ENCODE data around the gene TTL.

TTL gene

GRCh38 chr2:112539306-112539705 is 57.4 kb downstream of the TTL start:
- Histone ChIP-seq H3K18ac (ENCODE audit: low read depth in 1 of 2, low read length in 2 of 2) (no peak overlapping the region), H3K14ac (ENCODE audit: low read length in 2 of 2) (no peak overlapping the region), H2BK15ac (ENCODE audit: low read depth, poor library complexity, severe bottlenecking) (no peak overlapping the region), H4K8ac (ENCODE audit: low read length) (no peak overlapping the region), H2BK12ac (ENCODE audit: low read length in 2 of 2) (no peak overlapping the region), H3K4me2 (ENCODE audit: low read length, poor library complexity, severe bottlenecking) (no peak overlapping the region), H3K27me3 (ENCODE audit: control insufficient read depth in 1 of 2, insufficient read depth in 1 of 2, low read length in 2 of 2) (no peaks in the 10 kb centered on the region), H2BK120ac (ENCODE audit: low read depth, low read length) (no peak overlapping the region), H3K36me3 (ENCODE audit: control insufficient read depth in 1 of 2, insufficient read depth in 2 of 2, low read depth in 1 of 2, low read length in 2 of 2) (peaks cover 0 to 12% of the 10 kb centered on the region in 2 experiments), H2AK5ac (ENCODE audit: low read length, severe bottlenecking) (no peak overlapping the region), H2BK5ac (ENCODE audit: low read depth, low read length, poor library complexity, severe bottlenecking) (no peak overlapping the region), H3K9ac (ENCODE audit: low read length) (no peak overlapping the region), H3K27ac (ENCODE audit: low read length, poor library complexity, severe bottlenecking) (no peak overlapping the region), H3K4me1 (ENCODE audit: control insufficient read depth, insufficient read depth, low read depth, low read length) (peaks cover 7% of the 10 kb centered on the region), H4K91ac (ENCODE audit: low read length) (no peak overlapping the region), H3K23ac (ENCODE audit: low read length in 2 of 2) (no peak overlapping the region), H3K4me3 (ENCODE audit: insufficient read depth in 1 of 2, low read depth in 1 of 2, low read length in 2 of 2) (no peak overlapping the region), H3K79me1 (replicated peaks; ENCODE audit: low read length, poor library complexity, severe bottlenecking) (peaks cover 7% of the 10 kb centered on the region), H3K9me3 (ENCODE audit: control insufficient read depth, low read length) (no peaks in the 10 kb centered on the region), H3K4ac (ENCODE audit: low read depth in 1 of 2, low read length in 2 of 2) (no peak overlapping the region), H2AFZ (ENCODE audit: low read depth, low read length) (no peak overlapping the region)
- 92% methylated on average over 1 of the region's 2 CpGs for WGBS
- no peak for DNase-seq

DNA sequence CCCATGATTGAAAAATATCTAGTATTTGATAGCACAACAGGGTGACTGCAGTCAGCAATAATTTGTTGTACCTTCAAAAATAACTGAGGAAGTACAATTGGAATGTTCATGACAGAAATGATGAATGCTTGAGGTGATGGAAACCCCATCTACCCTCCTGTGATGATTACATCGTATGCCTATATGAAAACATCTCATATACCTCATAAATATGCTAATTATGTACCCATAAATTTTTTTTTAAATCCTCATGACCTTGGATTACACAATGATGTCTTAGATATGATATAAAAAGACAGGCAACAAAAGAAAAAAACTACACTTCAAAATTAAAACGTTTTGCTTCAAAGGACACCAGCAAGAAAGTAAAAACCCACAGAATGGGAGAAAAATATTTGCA is 59.0 kb downstream of the TTL start:
- no peak overlapping the region for H3K4ac ChIP-seq (ENCODE audit: low read depth in 1 of 2, low read length in 2 of 2)
- H3K4me1 ChIP-seq (ENCODE audit: control insufficient read depth, insufficient read depth, low read depth, low read length) = peaks cover 7% of the 10 kb centered on the region
- H2BK5ac ChIP-seq (ENCODE audit: low read depth, low read length, poor library complexity, severe bottlenecking) = no peak overlapping the region
- no peak overlapping the region for H2AK5ac ChIP-seq (ENCODE audit: low read length, severe bottlenecking)
- H3K36me3 ChIP-seq (ENCODE audit: control insufficient read depth in 1 of 2, insufficient read depth in 2 of 2, low read depth in 1 of 2, low read length in 2 of 2) = peaks cover 0 to 9% of the 10 kb centered on the region in 2 experiments
- no peak overlapping the region for H2BK120ac ChIP-seq (ENCODE audit: low read depth, low read length)
- no peak overlapping the region for H3K4me2 ChIP-seq (ENCODE audit: low read length, poor library complexity, severe bottlenecking)
- no peak overlapping the region for H2AFZ ChIP-seq (ENCODE audit: low read depth, low read length)
- no peaks in the 10 kb centered on the region for H3K27me3 ChIP-seq (ENCODE audit: control insufficient read depth in 1 of 2, insufficient read depth in 1 of 2, low read length in 2 of 2)
- no peak overlapping the region for H3K27ac ChIP-seq (ENCODE audit: low read length, poor library complexity, severe bottlenecking)
- H3K9ac ChIP-seq (ENCODE audit: low read length) = peak overlapping the region; percentile 96
- H3K79me1 ChIP-seq (replicated peaks; ENCODE audit: low read length, poor library complexity, severe bottlenecking) = peaks cover 9% of the 10 kb centered on the region
- WGBS = no CpG with 5 or more reads among the region's 2 CpGs
- H3K23ac ChIP-seq (ENCODE audit: low read length in 2 of 2) = no peak overlapping the region
- no peak overlapping the region for H3K14ac ChIP-seq (ENCODE audit: low read length in 2 of 2)
- no peak overlapping the region for H4K8ac ChIP-seq (ENCODE audit: low read length)
- no peak overlapping the region for H2BK12ac ChIP-seq (ENCODE audit: low read length in 2 of 2)
- no peaks in the 10 kb centered on the region for H3K9me3 ChIP-seq (ENCODE audit: control insufficient read depth, low read length)
- H2BK15ac ChIP-seq (ENCODE audit: low read depth, poor library complexity, severe bottlenecking) = no peak overlapping the region
- H4K91ac ChIP-seq (ENCODE audit: low read length) = no peak overlapping the region
- peak overlapping the region in 1 of 2 experiments; percentile 99 for H3K4me3 ChIP-seq (ENCODE audit: insufficient read depth in 1 of 2, low read depth in 1 of 2, low read length in 2 of 2)
- H3K18ac ChIP-seq (ENCODE audit: low read depth in 1 of 2, low read length in 2 of 2) = no peak overlapping the region
- DNase-seq = no peak

GRCh38 chr2:112541315-112542122 is 59.6 kb downstream of the TTL start:
- Histone ChIP-seq H3K27ac (ENCODE audit: low read length, poor library complexity, severe bottlenecking) (peak overlapping the region; percentile 84), H3K36me3 (ENCODE audit: control insufficient read depth in 1 of 2, insufficient read depth in 2 of 2, low read depth in 1 of 2, low read length in 2 of 2) (peaks cover 0 to 9% of the 10 kb centered on the region in 2 experiments), H3K9me3 (ENCODE audit: control insufficient read depth, low read length) (no peaks in the 10 kb centered on the region), H3K18ac (ENCODE audit: low read depth in 1 of 2, low read length in 2 of 2) (peak overlapping the region; percentile 68 to 80), H2BK12ac (ENCODE audit: low read length in 2 of 2) (no peak overlapping the region), H2BK15ac (ENCODE audit: low read depth, poor library complexity, severe bottlenecking) (peak overlapping the region; percentile 86), H2AFZ (ENCODE audit: low read depth, low read length) (no peak overlapping the region), H3K23ac (ENCODE audit: low read length in 2 of 2) (no peak overlapping the region), H2BK5ac (ENCODE audit: low read depth, low read length, poor library complexity, severe bottlenecking) (peak overlapping the region; percentile 82), H2BK120ac (ENCODE audit: low read depth, low read length) (peak overlapping the region; percentile 75), H3K14ac (ENCODE audit: low read length in 2 of 2) (no peak overlapping the region), H3K4me1 (ENCODE audit: control insufficient read depth, insufficient read depth, low read depth, low read length) (peaks cover 7% of the 10 kb centered on the region), H3K4ac (ENCODE audit: low read depth in 1 of 2, low read length in 2 of 2) (no peak overlapping the region), H2AK5ac (ENCODE audit: low read length, severe bottlenecking) (no peak overlapping the region), H3K79me1 (replicated peaks; ENCODE audit: low read length, poor library complexity, severe bottlenecking) (peaks cover 12% of the 10 kb centered on the region), H4K8ac (ENCODE audit: low read length) (peak overlapping the region; percentile 64), H4K91ac (ENCODE audit: low read length) (peak overlapping the region; percentile 43), H3K27me3 (ENCODE audit: control insufficient read depth in 1 of 2, insufficient read depth in 1 of 2, low read length in 2 of 2) (no peaks in the 10 kb centered on the region), H3K9ac (ENCODE audit: low read length) (peak overlapping the region; percentile 96), H3K4me3 (ENCODE audit: insufficient read depth in 1 of 2, low read depth in 1 of 2, low read length in 2 of 2) (peak overlapping the region; percentile 94 to 99), H3K4me2 (ENCODE audit: low read length, poor library complexity, severe bottlenecking) (peak overlapping the region; percentile 86)
- WGBS = 25% methylated on average over 31 of the region's 34 CpGs
- DNase-seq = peak; percentile 10

DNA sequence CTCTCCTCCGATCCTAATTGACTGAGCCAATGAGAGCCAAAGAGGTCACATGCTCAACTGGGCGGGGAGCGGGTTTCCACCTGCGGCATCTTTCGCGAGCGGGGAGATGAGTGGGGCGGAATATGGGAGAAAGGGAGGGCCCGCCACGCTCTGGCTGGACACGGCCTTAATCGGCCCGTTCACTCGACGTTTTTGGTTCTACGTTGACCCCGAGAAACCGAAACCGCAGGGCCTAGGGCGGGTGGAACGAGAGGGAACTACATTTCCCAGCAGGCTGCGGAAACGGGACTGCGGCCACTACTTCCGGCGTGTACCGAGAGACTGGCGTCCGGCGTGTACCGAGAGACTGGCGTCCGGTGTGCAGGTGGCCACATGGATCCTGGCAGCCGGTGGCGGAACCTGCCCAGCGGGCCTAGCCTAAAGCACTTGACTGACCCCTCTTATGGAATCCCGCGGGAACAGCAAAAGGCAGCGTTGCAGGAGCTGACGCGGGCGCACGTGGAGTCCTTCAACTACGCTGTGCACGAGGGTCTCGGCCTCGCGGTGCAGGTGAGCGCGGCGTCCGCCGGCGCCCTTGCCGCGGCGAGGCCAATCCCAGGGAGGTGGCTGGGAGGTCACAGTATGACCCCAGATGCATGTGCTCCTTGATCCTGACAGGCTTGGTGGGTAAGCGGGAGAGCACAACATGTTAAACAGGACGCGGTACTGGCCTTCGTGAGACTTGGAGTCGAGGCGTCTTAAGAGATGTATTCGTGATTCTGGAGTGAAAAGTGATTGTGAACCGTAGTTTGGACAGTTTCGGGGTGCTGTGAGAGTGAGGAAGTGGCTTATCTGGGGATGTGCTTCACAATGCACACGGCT is 60.4 kb downstream of the TTL start, which contains the start of gene POLR1B:
POLR1B (plus strand) TSS at position 343 of the 861 bp plus-strand sequence; CDS start at position 373, 30 bp downstream.
- Histone ChIP-seq H4K91ac (ENCODE audit: low read length) (peak within 1 kb of the TSS; percentile 46), H3K27ac (ENCODE audit: low read length, poor library complexity, severe bottlenecking) (peak within 1 kb of the TSS; percentile 84), H2BK15ac (ENCODE audit: low read depth, poor library complexity, severe bottlenecking) (peak within 1 kb of the TSS; percentile 86), H3K27me3 (ENCODE audit: control insufficient read depth in 1 of 2, insufficient read depth in 1 of 2, low read length in 2 of 2) (no peaks in the 10 kb centered on the region), H3K23ac (ENCODE audit: low read length in 2 of 2) (no peak within 1 kb of the TSS), H2AK5ac (ENCODE audit: low read length, severe bottlenecking) (no peak within 1 kb of the TSS), H2BK120ac (ENCODE audit: low read depth, low read length) (peak within 1 kb of the TSS; percentile 75), H3K4ac (ENCODE audit: low read depth in 1 of 2, low read length in 2 of 2) (peak within 1 kb of the TSS in 1 of 2 experiments; percentile 44), H3K14ac (ENCODE audit: low read length in 2 of 2) (no peak within 1 kb of the TSS), H3K9me3 (ENCODE audit: control insufficient read depth, low read length) (no peaks in the 10 kb centered on the region), H3K4me2 (ENCODE audit: low read length, poor library complexity, severe bottlenecking) (peak within 1 kb of the TSS; percentile 86), H3K9ac (ENCODE audit: low read length) (peak within 1 kb of the TSS; percentile 96), H2BK12ac (ENCODE audit: low read length in 2 of 2) (no peak within 1 kb of the TSS), H3K4me3 (ENCODE audit: insufficient read depth in 1 of 2, low read depth in 1 of 2, low read length in 2 of 2) (peak within 1 kb of the TSS; percentile 94 to 99), H2BK5ac (ENCODE audit: low read depth, low read length, poor library complexity, severe bottlenecking) (peak within 1 kb of the TSS; percentile 82), H3K36me3 (ENCODE audit: control insufficient read depth in 1 of 2, insufficient read depth in 2 of 2, low read depth in 1 of 2, low read length in 2 of 2) (peaks cover 0 to 8% of the 10 kb centered on the region in 2 experiments), H2AFZ (ENCODE audit: low read depth, low read length) (peak within 1 kb of the TSS; percentile 83), H3K79me1 (replicated peaks; ENCODE audit: low read length, poor library complexity, severe bottlenecking) (peaks cover 16% of the 10 kb centered on the region), H3K18ac (ENCODE audit: low read depth in 1 of 2, low read length in 2 of 2) (peak within 1 kb of the TSS; percentile 73 to 80), H4K8ac (ENCODE audit: low read length) (peak within 1 kb of the TSS; percentile 76), H3K4me1 (ENCODE audit: control insufficient read depth, insufficient read depth, low read depth, low read length) (peaks cover 10% of the 10 kb centered on the region)
- WGBS = under 1% methylated on average over 66 of the region's 67 CpGs
- peak; percentile 87 for DNase-seq

All from mesenchymal stem cell (in vitro differentiated cells and primary cell).